ENCODE measurements around the gene LRSAM1.

Gene LRSAM1

DNA sequence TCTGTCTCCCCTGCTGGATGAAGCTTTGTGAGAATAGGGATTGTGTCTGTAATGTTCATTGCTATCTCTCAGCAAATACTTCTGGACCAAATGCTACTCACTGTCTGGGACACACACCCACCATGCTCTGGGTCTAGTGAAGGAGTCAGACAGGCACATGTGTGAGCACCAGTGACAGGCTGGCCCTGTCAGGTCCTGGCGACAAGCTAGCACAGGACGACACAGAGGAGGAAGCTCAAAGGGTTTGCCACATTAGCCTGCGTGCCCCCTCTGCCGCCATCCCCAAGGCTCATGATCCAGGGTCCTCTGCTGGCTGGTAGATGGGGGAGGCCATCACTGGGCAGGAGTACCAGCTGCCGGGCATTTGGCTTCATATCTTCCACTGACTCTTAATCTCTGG, 23.3 kb downstream of the LRSAM1 start:
- TF ChIP-seq, protein P1, sequence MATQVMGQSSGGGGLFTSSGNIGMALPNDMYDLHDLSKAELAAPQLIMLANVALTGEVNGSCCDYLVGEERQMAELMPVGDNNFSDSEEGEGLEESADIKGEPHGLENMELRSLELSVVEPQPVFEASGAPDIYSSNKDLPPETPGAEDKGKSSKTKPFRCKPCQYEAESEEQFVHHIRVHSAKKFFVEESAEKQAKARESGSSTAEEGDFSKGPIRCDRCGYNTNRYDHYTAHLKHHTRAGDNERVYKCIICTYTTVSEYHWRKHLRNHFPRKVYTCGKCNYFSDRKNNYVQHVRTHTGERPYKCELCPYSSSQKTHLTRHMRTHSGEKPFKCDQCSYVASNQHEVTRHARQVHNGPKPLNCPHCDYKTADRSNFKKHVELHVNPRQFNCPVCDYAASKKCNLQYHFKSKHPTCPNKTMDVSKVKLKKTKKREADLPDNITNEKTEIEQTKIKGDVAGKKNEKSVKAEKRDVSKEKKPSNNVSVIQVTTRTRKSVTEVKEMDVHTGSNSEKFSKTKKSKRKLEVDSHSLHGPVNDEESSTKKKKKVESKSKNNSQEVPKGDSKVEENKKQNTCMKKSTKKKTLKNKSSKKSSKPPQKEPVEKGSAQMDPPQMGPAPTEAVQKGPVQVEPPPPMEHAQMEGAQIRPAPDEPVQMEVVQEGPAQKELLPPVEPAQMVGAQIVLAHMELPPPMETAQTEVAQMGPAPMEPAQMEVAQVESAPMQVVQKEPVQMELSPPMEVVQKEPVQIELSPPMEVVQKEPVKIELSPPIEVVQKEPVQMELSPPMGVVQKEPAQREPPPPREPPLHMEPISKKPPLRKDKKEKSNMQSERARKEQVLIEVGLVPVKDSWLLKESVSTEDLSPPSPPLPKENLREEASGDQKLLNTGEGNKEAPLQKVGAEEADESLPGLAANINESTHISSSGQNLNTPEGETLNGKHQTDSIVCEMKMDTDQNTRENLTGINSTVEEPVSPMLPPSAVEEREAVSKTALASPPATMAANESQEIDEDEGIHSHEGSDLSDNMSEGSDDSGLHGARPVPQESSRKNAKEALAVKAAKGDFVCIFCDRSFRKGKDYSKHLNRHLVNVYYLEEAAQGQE (IDR thresholded peaks at IDR 0.05; ENCODE audit: low read depth): no peak
- TF ChIP-seq EP300 (IDR thresholded peaks at IDR 0.05; ENCODE audit: borderline replicate concordance) (no peak), CREB1 (IDR thresholded peaks at IDR 0.05; ENCODE audit: low read depth) (no peak), NFIC (IDR thresholded peaks at IDR 0.05) (no peak), TCF12 (IDR thresholded peaks at IDR 0.05; ENCODE audit: low read depth) (no peak), TEAD4 (IDR thresholded peaks at IDR 0.05) (no peak)

- TF ChIP-seq CEBPB (IDR thresholded peaks at IDR 0.05) (no peak), TEAD4 (IDR thresholded peaks at IDR 0.05) (no peak), CREB1 (IDR thresholded peaks at IDR 0.05; ENCODE audit: low read depth) (no peak), EP300 (IDR thresholded peaks at IDR 0.05; ENCODE audit: borderline replicate concordance) (no peak), ZBTB7A (IDR thresholded peaks at IDR 0.05; ENCODE audit: low read depth) (no peak), NFIC (IDR thresholded peaks at IDR 0.05) (no peak), EGR1 (IDR thresholded peaks at IDR 0.05) (no peak), TCF12 (IDR thresholded peaks at IDR 0.05; ENCODE audit: low read depth) (no peak), FOXM1 (IDR thresholded peaks at IDR 0.05; ENCODE audit: borderline replicate concordance, low read depth) (no peak), TAF1 (IDR thresholded peaks at IDR 0.05; ENCODE audit: low read depth) (no peak), RAD21 (IDR thresholded peaks at IDR 0.05; ENCODE audit: low read depth) (no peak), YY1 (IDR thresholded peaks at IDR 0.05; ENCODE audit: low read depth) (no peak)
- TF ChIP-seq, protein P1 (IDR thresholded peaks at IDR 0.05; ENCODE audit: low read depth): no peak
- TF ChIP-seq, protein P2, sequence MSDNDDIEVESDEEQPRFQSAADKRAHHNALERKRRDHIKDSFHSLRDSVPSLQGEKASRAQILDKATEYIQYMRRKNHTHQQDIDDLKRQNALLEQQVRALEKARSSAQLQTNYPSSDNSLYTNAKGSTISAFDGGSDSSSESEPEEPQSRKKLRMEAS (IDR thresholded peaks at IDR 0.05): no peak
- TF ChIP-seq, protein P3, sequence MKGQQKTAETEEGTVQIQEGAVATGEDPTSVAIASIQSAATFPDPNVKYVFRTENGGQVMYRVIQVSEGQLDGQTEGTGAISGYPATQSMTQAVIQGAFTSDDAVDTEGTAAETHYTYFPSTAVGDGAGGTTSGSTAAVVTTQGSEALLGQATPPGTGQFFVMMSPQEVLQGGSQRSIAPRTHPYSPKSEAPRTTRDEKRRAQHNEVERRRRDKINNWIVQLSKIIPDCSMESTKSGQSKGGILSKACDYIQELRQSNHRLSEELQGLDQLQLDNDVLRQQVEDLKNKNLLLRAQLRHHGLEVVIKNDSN (IDR thresholded peaks at IDR 0.05): no peak
Measured at GRCh38 chr9:127479507-127480081, 28.3 kb downstream of the LRSAM1 start.

- TF ChIP-seq TEAD4 (IDR thresholded peaks at IDR 0.05) (no peak), CEBPB (IDR thresholded peaks at IDR 0.05) (no peak), CREB1 (IDR thresholded peaks at IDR 0.05; ENCODE audit: low read depth) (no peak), TAF1 (IDR thresholded peaks at IDR 0.05; ENCODE audit: low read depth) (no peak), RAD21 (IDR thresholded peaks at IDR 0.05; ENCODE audit: low read depth) (no peak), TCF12 (IDR thresholded peaks at IDR 0.05; ENCODE audit: low read depth) (no peak), EP300 (IDR thresholded peaks at IDR 0.05; ENCODE audit: borderline replicate concordance) (no peak), ZBTB7A (IDR thresholded peaks at IDR 0.05; ENCODE audit: low read depth) (no peak), NFIC (IDR thresholded peaks at IDR 0.05) (no peak), YY1 (IDR thresholded peaks at IDR 0.05; ENCODE audit: low read depth) (no peak), EGR1 (IDR thresholded peaks at IDR 0.05) (no peak), FOXM1 (IDR thresholded peaks at IDR 0.05; ENCODE audit: borderline replicate concordance, low read depth) (no peak)
- TF ChIP-seq, protein P1 (IDR thresholded peaks at IDR 0.05; ENCODE audit: low read depth): no peak
- TF ChIP-seq, protein P2 (IDR thresholded peaks at IDR 0.05): no peak
- TF ChIP-seq, protein P3 (IDR thresholded peaks at IDR 0.05): no peak
Measured at GRCh38 chr9:127482662-127483061, 31.4 kb downstream of the LRSAM1 start.

DNA sequence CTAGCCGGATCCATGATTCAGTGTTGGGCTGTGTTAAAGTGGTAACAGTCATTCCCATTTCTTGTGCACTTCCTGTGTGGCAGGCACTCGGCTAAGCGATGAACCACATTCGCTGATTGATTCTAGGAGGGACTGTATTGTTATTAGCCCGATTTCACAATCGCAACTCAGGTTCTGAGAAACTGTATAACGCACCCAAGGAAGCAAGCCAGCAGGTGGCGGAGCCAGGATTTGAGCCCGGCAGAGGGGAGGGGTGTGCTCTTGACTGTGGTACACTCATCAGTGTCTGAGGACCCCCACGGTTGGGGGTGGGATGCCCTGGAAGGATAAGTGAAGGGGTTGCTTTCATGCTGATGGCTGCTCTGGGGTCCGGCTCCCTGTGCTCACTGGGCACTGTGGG, 34.7 kb downstream of the LRSAM1 start:
- TF ChIP-seq, protein P3 (IDR thresholded peaks at IDR 0.05): no peak
- TF ChIP-seq TEAD4 (IDR thresholded peaks at IDR 0.05) (no peak), FOXM1 (IDR thresholded peaks at IDR 0.05; ENCODE audit: borderline replicate concordance, low read depth) (no peak), RAD21 (IDR thresholded peaks at IDR 0.05; ENCODE audit: low read depth) (no peak), TCF12 (IDR thresholded peaks at IDR 0.05; ENCODE audit: low read depth) (no peak)
